ENCODE measurements around the gene BCS1L.
A peak's percentile ranks its signal among the peaks of the same experiment; 100 is the strongest.

Gene BCS1L

GRCh38 chr2:218708086-218708485 lies 48.6 kb downstream of the BCS1L start:
- TF ChIP-seq CTCF (IDR thresholded peaks at IDR 0.05; ENCODE audit: extremely low read depth, missing control alignments), result no peak
- peak; percentile 37 for DNase-seq (ENCODE audit: low spot score)

- TF ChIP-seq CTCF (IDR thresholded peaks at IDR 0.05; ENCODE audit: extremely low read depth, missing control alignments), result no peak
- no peak for DNase-seq (ENCODE audit: low spot score)
Observed at GRCh38 chr2:218709908-218710307, 50.4 kb downstream of the BCS1L start.

- no peak for DNase-seq (ENCODE audit: low spot score)
- TF ChIP-seq CTCF (IDR thresholded peaks at IDR 0.05; ENCODE audit: extremely low read depth, missing control alignments), result no peak
Observed at GRCh38 chr2:218710334-218710686, 50.8 kb downstream of the BCS1L start.

GRCh38 chr2:218710687-218711549 lies 51.4 kb downstream of the BCS1L start, which contains the start of gene TTLL4:
TSS of gene TTLL4 (plus strand) at chr2:218710835. CDS start at chr2:218737677, 26,842 bp downstream.
- peak; percentile 98 for DNase-seq (ENCODE audit: low spot score)
- TF ChIP-seq CTCF (IDR thresholded peaks at IDR 0.05; ENCODE audit: extremely low read depth, missing control alignments), result peak; percentile 87

- no peak for DNase-seq (ENCODE audit: low spot score)
- no peak for TF ChIP-seq CTCF (IDR thresholded peaks at IDR 0.05; ENCODE audit: extremely low read depth, missing control alignments)
Observed at GRCh38 chr2:218711550-218711929, 52.1 kb downstream of the BCS1L start.

All from GM20000 (cell line).